Small intestine (tissue), 7 donors: ENCODE measurements around the gene RNPEPL1. TPM values are rescaled to one million over a fixed set of nuclear protein-coding genes. Genes with fewer than 3 reads are reported as not detected.

ENCODE experiments used
- DNase-seq, 2 donors: peaks; one replicate each; pipeline versions ENCODE4 v3.0.0 to v3.0.0-alpha.2; 2013
- FAIRE-seq: peaks from 2 replicates; lab custom pipeline; 2012; peaks lifted over from hg19 to GRCh38; lab: Jason Lieb, UNC
- H3K27ac ChIP-seq, 3 donors: one replicate each; pipeline ENCODE4 v1.5.1; 2013; ENCODE audit warnings: low read length in 2 of 3, mild to moderate bottlenecking in 2 of 3, control low read depth in 1 of 3, inconsistent platforms in 1 of 3, low read depth in 1 of 3, moderate library complexity in 1 of 3
- H3K27me3 ChIP-seq, 3 donors: one replicate each; pipeline ENCODE4 v1.6.1; 2013; ENCODE audit warnings: low read length in 3 of 3, inconsistent platforms in 1 of 3; ENCODE audit not compliant: control insufficient read depth in 3 of 3, insufficient read depth in 3 of 3
- H3K36me3 ChIP-seq, 3 donors: one replicate each; pipeline ENCODE4 v1.6.1; 2013; ENCODE audit warnings: low read length in 3 of 3, inconsistent platforms in 1 of 3, low read depth in 1 of 3, mild to moderate bottlenecking in 1 of 3, moderate library complexity in 1 of 3; ENCODE audit not compliant: control insufficient read depth in 3 of 3, insufficient read depth in 2 of 3
- H3K4me1 ChIP-seq, 3 donors: one replicate each; pipeline ENCODE4 v1.6.1; 2013; ENCODE audit warnings: low read length in 2 of 3, inconsistent platforms in 1 of 3, low read depth in 1 of 3, mild to moderate bottlenecking in 1 of 3, moderate library complexity in 1 of 3; ENCODE audit not compliant: control insufficient read depth in 3 of 3, insufficient read depth in 2 of 3
- H3K4me3 ChIP-seq, 3 donors: one replicate each; pipeline ENCODE4 v1.5.1; 2013; ENCODE audit warnings: low read length in 3 of 3, control low read depth in 1 of 3, inconsistent platforms in 1 of 3, low read depth in 1 of 3, mild to moderate bottlenecking in 1 of 3, moderate library complexity in 1 of 3
- H3K9me3 ChIP-seq, 2 donors: one replicate each; pipeline ENCODE4 v1.6.1; 2013; ENCODE audit warnings: low read depth in 1 of 2, low read length in 1 of 2; ENCODE audit not compliant: control insufficient read depth in 2 of 2, insufficient read depth in 1 of 2
- WGBS, 3 donors: extraction: QIAGEN DNeasy Blood & Tissue Kit; methylation state at CpG; one replicate each; pipeline ENCODE4 v1.1.7; 2013; 5-methylcytosine and 5-hydroxymethylcytosine counted together
- polyA plus RNA-seq, 4 donors: library from polyadenylated mRNA; stranded (reverse) in 3 of 4; unstranded in 1 of 4; fragments of 200-250 nt in 3 of 4; fragments of 120-200 nt in 1 of 4; gene quantifications; one replicate each; pipeline versions ENCODE4 v1.2.1 to v1.2.3, GENCODE V29; 2013
- donor health status: healthy with polysubstance abuse.
- donor health status: control.
- donor health status: control.
- donor health status: Bipolar disorder and iron deficiency.
- donor health status: healthy.

Gene RNPEPL1
- polyA plus RNA-seq, 4 donors = 63.6 to 149 (median 115) TPM

DNA sequence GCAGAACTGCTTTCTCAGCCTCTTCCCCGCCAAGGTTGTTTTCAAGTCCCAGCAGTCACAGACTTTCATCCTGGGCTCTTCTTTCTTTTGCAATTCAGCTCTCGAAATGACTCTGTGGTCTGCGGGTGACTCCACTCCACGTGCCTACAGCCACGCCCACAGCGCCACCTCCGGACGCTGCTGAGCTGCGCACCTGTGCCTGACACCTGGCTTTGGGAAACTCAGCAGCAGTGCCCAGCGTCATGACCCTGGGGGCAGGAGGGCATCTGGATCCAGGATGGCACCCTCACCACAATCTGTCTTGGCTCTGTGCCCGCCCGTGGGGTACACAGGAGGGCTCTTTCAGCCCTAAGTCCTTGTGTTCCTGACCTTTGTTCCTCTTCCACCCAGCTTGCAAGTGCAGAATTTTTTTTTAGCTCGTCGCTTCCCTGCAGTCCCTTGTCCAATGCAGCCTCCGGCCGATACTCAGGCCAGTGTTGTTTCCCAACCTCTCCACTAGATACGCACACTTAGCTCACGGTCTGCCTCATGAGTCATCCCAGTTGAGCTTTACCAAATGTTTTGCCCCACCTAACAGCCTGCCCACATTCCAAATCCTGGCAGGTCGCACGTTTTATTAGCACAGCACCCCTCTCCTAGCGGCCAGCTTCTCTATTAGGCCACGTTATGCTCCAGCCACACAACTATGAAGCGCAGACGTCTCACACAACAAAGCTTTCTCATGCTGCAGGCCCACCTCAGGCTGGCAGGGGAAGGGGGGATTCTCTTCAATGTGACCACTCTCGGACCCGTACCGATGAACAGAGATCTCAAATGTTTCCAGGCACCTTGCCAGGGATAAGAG is 11.7 kb downstream of the RNPEPL1 start:
- DNase-seq (peak; percentile 80 to 92), FAIRE-seq (no peak)
- H3K27ac ChIP-seq = peak overlapping the region; percentile 66 to 80 (median 72)
- WGBS, 3 donors = 22 to 43% (median 29%) methylated on average over 26 to 27 of the region's 27 CpGs
- no peaks in the 10 kb centered on the region for H3K27me3 ChIP-seq
- H3K36me3 ChIP-seq = peaks cover 5 to 67% (median 12%) of the 10 kb centered on the region in 3 donors
- no peak overlapping the region for H3K4me3 ChIP-seq
- peaks cover 7 to 29% (median 8%) of the 10 kb centered on the region in 3 donors for H3K4me1 ChIP-seq
- H3K9me3 ChIP-seq = peaks cover 0 to 8% of the 10 kb centered on the region in 2 donors

- 92 to 97% (median 95%) methylated on average over 4 to 5 of the region's 5 CpGs for whole genome bisulfite sequencing, 3 donors
Observed at GRCh38 chr2:240581811-240582210, 13.5 kb downstream of the RNPEPL1 start.

GRCh38 chr2:240582781-240583180 is 14.5 kb downstream of the RNPEPL1 start:
- no peak overlapping the region for H3K4me3 ChIP-seq
- no peaks in the 10 kb centered on the region for H3K27me3 ChIP-seq
- peaks cover 0 to 42% (median 2%) of the 10 kb centered on the region in 3 donors for H3K36me3 ChIP-seq
- DNase-seq = no peak
- H3K9me3 ChIP-seq = peaks cover 0 to 8% of the 10 kb centered on the region in 2 donors
- H3K27ac ChIP-seq = no peak overlapping the region
- 78 to 91% (median 86%) methylated on average over 3 of the region's 3 CpGs for WGBS, 3 donors
- no peak for FAIRE-seq
- peaks cover 11 to 38% (median 17%) of the 10 kb centered on the region in 3 donors for H3K4me1 ChIP-seq

More at GRCh38 chr2:240581811-240582210, 13.5 kb downstream of the RNPEPL1 start:
- DNase-seq (no peak), FAIRE-seq (no peak)
- Histone ChIP-seq H3K4me1 (peaks cover 11 to 33% (median 12%) of the 10 kb centered on the region in 3 donors), H3K36me3 (peaks cover 2 to 52% (median 4%) of the 10 kb centered on the region in 3 donors), H3K27me3 (no peaks in the 10 kb centered on the region), H3K9me3 (peaks cover 0 to 8% of the 10 kb centered on the region in 2 donors), H3K4me3 (no peak overlapping the region), H3K27ac (no peak overlapping the region)

DNA sequence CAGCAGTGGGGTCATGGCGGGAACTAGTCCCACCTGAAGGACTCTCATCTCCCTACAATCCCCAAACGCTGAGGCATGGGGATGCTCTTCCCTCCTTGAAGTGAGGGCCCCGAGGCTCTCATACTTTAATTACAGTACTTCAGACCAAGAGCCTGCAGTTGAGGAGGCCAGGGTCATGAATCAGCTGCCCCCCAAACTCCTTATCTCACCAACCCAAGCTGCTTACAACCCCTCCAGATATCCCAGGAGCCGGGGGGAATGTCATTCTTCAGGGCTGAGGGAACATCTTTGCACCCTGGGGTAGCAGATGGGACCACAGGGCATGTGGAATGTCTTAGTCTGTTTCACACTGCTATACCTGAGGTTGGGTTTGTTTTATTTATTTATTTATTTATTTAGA is 15.5 kb downstream of the RNPEPL1 start:
- Histone ChIP-seq H3K27ac (no peak overlapping the region), H3K27me3 (no peaks in the 10 kb centered on the region), H3K4me1 (peaks cover 11 to 36% (median 22%) of the 10 kb centered on the region in 3 donors)

DNA sequence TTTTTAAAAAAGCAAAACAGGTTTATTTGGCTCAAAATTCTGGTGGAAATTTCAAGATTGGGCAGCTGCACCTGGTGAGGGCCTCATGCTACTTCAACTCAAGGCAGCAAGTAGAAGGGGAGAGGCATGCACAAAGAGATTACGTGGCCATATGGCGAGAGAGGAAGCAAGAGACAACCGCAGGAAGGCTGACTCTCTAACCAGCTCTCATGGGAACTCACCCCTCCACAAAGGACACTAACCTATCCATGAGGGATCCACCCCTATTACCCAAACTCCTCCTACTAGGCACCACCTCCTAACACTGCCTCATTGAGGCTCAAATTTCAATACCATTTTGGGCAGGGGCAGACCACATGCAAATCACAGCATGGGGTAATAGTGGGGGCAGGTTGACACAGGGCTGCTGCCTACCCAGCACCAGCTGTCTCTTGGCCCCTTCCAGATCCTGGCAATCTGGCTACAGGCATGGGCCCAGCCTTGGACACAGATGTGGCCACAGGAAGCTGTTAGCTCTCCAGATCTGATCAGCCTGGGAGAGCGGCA is 16.3 kb downstream of the RNPEPL1 start:
- no peak for DNase-seq
- Histone ChIP-seq H3K27ac (peak overlapping the region in 1 of 3 donors; percentile 95), H3K4me1 (peaks cover 5 to 30% (median 18%) of the 10 kb centered on the region in 3 donors), H3K9me3 (peaks cover 0 to 8% of the 10 kb centered on the region in 2 donors), H3K4me3 (no peak overlapping the region), H3K36me3 (peaks cover 0 to 30% (median 0%) of the 10 kb centered on the region in 3 donors), H3K27me3 (no peaks in the 10 kb centered on the region)
- FAIRE-seq = no peak
- WGBS, 3 donors = 66 to 90% (median 72%) methylated on average over 4 of the region's 4 CpGs

More for the DNA sequence above, 15.5 kb downstream of the RNPEPL1 start:
- FAIRE-seq (no peak), DNase-seq (no peak)
- Histone ChIP-seq H3K4me3 (no peak overlapping the region), H3K9me3 (peaks cover 0 to 8% of the 10 kb centered on the region in 2 donors), H3K36me3 (peaks cover 0 to 32% (median 0%) of the 10 kb centered on the region in 3 donors)
- WGBS, 3 donors = 81 to 90% (median 87%) methylated on average over 4 of the region's 4 CpGs

DNA sequence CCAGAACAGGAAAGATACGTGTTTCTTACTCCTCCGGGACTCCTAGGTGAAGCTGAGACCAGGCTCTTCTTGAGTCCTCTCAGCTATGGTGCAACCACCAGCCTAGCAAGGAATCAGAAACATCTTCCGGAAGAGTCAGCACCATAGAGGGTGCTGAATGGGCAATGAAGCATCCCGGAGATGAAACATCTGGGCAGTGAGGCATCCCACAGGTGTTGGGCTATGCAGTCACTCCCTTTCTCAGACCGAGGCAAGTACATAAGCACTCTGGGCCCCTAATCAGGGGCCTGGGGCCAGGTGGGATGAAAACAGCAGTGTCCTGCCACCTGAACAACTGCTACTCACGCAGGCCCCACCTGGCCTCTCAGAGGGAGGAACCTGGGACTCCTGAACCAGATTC is 16.8 kb downstream of the RNPEPL1 start:
- peaks cover 0 to 8% of the 10 kb centered on the region in 2 donors for H3K9me3 ChIP-seq
- H3K27me3 ChIP-seq = no peaks in the 10 kb centered on the region
- peaks cover 0 to 34% (median 0%) of the 10 kb centered on the region in 3 donors for H3K36me3 ChIP-seq
- WGBS, 3 donors = 66 to 77% (median 76%) methylated on average over 6 of the region's 6 CpGs
- H3K4me3 ChIP-seq = peak overlapping the region; percentile 87 to 90 (median 88)
- FAIRE-seq (no peak), DNase-seq (no peak)
- peaks cover 5 to 24% (median 18%) of the 10 kb centered on the region in 3 donors for H3K4me1 ChIP-seq
- peak overlapping the region in 1 of 3 donors; percentile 95 for H3K27ac ChIP-seq

GRCh38 chr2:240585681-240586197 is 17.5 kb downstream of the RNPEPL1 start:
- H3K4me1 ChIP-seq = peaks cover 5 to 18% (median 18%) of the 10 kb centered on the region in 3 donors
- no peaks in the 10 kb centered on the region for H3K27me3 ChIP-seq
- 1 to 3% (median 3%) methylated on average over 20 of the region's 20 CpGs for WGBS, 3 donors
- H3K27ac ChIP-seq = peak overlapping the region; percentile 79 to 95 (median 83)
- DNase-seq (no peak), FAIRE-seq (no peak)
- peaks cover 0 to 8% of the 10 kb centered on the region in 2 donors for H3K9me3 ChIP-seq
- H3K4me3 ChIP-seq = peak overlapping the region; percentile 87 to 90 (median 88)
- peaks cover 0 to 37% (median under 1%) of the 10 kb centered on the region in 3 donors for H3K36me3 ChIP-seq
